HG03469 (cell line): ENCODE results near the gene LRRC7.
A peak's percentile ranks its signal among the peaks of the same experiment; 100 is the strongest.
"Not testable (repeated sequence)": the region's sequence is repeated elsewhere in the genome, so short reads cannot be mapped to it uniquely, and the experiment has no call there.

Source experiments
- ATAC-seq: cut with Tn5 transposase; IDR thresholded peaks from one replicate; pipeline ENCODE4 v1.9.1; 2021; ENCODE audit warnings: mild to moderate bottlenecking, moderate library complexity, moderate number of reproducible peaks; ENCODE audit not compliant: unreplicated experiment

LRRC7 gene

DNA sequence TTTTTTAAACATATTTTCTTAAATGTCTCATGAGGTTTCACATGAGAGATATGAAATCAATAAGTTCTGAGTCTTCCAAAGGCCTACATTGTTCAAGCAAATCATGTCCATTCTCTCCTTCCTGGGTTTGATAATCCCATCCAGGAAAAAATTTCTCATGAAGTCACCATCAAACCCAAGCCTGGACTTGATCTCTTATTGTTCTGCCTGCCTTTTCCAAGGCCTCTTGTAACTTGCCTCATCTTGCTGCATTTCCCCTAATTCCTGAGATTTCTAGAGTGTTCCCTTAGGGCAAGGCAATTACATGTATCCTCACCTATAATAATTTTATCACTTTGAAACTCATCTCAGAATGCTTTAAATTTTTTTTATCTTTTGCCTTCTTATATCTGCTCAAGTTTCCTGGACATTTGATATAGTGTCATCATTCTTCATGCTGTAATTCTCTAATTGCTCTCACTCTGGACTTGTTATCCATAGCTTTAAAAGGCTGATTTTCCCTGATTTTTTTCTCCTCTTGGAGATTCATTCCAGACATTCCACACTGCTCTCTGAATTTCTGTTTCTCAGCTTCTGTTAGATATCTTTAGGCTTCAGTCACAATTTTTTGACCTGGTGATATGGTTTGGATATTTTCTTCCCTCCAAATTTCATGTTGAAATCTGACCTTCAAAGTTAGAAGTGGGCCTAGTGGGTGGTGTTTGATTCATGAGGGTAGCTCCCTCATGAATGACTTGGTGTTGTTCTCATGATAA, 126.4 kb downstream of the LRRC7 start:
- no peak for ATAC-seq

DNA sequence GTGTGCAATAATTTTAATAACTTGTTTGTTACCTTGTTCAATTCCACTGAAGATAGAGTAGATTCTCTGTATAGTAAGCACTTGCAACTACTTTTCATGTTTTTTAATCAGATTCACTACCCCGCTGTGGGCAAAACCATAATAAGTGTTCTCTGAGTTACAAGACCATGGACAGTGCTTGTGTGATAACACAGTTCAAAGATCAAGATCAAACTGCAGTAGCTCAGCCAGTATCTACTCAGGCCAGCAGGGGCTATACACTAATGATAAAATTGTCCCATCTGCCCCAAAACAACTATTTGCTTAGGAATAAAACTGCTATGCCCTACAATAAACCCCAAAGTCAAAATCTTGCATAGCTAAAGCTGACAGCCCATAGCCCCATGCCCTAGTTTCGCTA, 129.6 kb downstream of the LRRC7 start:
- no peak for ATAC-seq

- ATAC-seq, result no peak
These were observed 133.0 kb downstream of the LRRC7 start for GRCh38 chr1:69700770-69701169.

- ATAC-seq, result no peak
These were observed 134.4 kb downstream of the LRRC7 start for GRCh38 chr1:69702085-69702484.

GRCh38 chr1:69706473-69706872, 138.8 kb downstream of the LRRC7 start:
- no peak for ATAC-seq

- ATAC-seq, result no peak
These were observed 139.4 kb downstream of the LRRC7 start for GRCh38 chr1:69707103-69707502.

GRCh38 chr1:69710484-69711189, 142.9 kb downstream of the LRRC7 start:
- ATAC-seq, result no peak

DNA sequence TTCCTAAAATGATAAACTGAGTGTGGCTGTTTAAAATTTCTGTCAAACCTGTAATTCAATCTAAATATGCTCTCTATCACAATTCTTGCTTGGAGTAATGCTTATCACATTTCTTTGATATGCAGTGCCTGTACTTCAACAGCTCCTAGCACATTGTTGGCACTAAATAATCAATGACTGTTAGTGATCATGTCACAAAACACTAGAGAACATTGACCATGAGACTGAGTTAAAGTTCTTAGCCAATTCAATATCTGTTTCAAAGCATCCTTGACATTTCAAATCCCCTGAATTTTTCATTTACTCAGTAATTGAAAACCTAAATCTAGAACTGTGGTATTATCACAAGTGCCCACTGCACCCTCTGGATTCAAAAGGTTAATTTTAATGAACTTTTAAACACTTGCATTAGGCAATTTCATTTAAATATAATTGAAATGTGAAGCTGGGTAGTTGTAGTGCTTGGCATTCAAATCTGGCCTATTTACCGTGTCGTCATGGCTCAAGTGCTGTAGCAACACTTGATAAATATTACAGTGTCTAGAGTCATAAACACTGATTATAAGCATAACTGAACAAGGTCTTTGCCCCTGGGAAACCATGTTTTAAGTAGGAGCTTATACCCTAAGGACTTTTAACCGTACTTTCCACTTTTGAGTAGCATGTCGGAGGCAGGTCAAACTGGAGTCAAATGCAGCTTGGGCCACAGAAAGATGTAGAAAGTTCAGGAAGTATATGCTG, 143.6 kb downstream of the LRRC7 start:
- no peak for ATAC-seq

GRCh38 chr1:69717834-69718233, 150.1 kb downstream of the LRRC7 start:
- ATAC-seq, result not testable (repeated sequence)

DNA sequence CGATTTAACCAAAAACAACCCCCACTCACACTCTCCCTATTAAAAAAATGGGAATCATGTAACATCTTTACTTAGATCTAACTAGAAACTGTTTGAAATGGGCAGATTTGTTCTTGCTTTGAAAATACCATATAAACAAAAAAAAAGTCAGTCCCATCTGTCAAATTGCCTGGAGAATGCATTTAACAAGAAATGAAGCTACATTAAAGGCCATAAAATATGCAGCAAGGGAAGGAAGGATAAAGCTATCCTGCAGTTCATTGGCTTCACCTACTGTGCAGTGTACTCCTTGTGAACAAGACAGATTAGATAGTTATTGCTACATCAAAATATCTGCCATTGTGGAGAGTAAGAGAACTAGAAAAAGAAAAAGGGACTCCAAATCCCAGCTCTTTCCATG, 160.5 kb downstream of the LRRC7 start:
- ATAC-seq, result no peak

DNA sequence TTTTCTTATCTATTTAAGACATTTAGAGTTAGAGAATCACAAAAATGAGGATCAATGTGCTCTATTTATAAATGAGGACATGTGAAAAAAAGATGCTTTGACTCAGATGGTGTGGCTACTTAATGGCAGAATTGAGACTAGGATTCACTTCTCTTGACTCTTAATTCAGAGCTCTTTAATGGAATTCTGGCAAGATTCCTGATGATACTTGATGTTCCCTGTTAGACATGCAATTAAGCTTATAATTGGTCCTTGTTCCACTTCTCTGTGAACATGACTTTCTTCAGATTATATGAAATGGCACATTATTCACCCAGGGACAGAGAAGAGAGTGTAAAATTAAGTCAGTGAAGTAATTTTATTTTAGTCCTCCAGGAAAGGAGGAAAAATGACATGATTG, 165.3 kb downstream of the LRRC7 start:
- ATAC-seq, result no peak

DNA sequence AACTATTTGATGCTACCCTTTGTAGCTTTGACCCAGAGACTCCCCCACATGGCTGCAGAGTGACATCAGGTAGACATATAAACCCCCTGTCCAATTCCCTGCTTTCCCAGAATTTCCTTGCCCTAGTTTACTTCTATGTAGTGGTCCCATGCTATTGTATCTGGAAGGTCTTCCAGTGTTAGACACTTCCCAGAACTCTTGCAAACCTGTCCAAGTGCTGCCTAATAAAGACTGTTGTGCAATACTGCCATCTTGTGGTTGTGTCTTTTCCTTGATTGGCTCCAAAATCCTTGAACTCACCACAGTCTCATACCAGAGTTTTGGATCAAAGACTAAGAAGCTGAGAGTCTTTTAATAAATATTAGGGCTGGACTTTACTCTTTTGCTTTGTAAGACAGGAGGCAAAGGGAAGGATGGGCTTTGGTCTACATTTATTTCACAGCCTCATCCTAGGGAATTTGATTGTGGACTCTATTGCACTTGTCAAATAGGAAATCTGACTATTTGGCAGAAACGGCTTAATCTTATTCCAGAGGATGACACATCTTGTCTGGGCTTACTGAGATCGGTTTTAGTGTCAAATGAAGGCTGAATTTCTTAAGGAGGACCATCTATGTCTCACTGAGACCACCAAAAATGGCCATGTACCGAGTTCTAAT, 169.9 kb downstream of the LRRC7 start:
- ATAC-seq, result peak; percentile 71

GRCh38 chr1:69738458-69739250, 170.9 kb downstream of the LRRC7 start:
- ATAC-seq, result no peak

DNA sequence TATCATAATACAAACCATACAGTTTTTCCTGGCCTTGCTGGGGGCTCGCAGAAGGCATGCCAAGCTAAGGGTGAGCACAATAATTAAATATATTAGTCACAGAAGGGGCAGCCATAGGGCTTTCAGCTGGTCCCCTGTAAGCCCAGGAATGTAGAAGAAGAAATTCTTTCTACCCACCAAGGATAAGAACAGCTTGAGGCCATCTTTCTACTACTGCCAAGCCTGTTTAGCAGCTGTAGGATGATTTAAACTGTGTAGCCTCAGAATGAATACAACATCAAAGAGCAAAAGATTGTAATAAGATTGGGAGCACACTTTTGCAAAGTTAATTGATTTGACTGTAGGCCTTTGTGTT, 171.5 kb downstream of the LRRC7 start:
- no peak for ATAC-seq

DNA sequence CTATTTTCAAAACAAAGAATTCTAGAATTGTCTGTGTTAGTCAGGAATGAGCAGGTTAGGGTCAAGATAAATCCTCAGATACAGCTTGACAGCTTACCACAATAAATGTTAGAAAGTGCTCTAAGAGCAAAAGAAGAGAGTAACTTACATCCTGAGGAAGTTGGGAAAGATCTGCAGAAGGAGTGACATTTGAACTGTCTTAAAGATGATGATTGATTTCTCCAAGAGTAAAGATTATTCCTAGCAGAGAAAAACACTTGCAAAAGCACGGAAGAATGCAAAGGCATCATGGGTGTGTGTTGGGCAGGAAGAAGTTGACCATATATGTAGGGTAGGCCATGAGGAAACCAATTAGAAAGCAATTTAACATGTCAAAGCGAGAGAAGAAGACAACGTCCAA, 175.4 kb downstream of the LRRC7 start:
- ATAC-seq, result no peak

DNA sequence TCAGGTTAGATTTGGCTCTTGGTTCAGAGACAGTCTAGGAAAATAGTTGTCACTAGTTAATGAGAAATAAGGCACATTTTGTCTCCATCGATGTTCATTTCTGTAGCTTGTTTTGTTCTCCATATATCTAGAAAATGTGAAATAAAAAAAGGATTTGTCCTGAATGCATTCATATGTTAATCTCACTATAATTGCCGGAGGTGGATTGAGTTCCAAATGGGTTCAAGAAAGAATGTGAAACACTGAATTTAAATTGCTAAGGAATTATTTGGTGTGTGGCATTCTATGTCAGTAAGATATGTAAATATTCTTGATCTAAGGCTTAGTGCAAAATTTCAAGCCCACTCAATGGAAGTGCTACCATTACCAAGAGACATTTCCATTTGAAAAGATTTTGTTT, 176.7 kb downstream of the LRRC7 start:
- ATAC-seq, result no peak

GRCh38 chr1:69747207-69747606, 179.5 kb downstream of the LRRC7 start:
- ATAC-seq, result no peak

GRCh38 chr1:69750638-69751037, 182.9 kb downstream of the LRRC7 start:
- ATAC-seq, result no peak

DNA sequence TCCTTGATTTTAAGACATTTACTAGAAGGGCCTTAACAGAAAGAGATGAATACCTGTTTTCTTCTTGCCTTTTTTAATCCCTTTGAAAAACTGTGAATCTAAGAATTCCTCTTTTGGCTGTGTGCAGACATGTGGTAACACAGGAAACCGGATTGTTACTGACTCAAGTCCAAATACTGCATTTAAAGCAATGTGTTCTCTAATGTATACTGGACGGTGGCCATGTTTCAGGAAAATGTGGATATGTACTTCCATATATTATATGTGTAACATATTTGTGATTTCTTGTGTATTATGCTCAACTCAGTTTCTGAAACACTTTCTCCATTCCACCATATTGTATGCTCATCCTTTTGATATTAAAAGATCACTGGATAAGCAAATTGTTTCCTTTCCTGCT, 185.1 kb downstream of the LRRC7 start:
- no peak for ATAC-seq

DNA sequence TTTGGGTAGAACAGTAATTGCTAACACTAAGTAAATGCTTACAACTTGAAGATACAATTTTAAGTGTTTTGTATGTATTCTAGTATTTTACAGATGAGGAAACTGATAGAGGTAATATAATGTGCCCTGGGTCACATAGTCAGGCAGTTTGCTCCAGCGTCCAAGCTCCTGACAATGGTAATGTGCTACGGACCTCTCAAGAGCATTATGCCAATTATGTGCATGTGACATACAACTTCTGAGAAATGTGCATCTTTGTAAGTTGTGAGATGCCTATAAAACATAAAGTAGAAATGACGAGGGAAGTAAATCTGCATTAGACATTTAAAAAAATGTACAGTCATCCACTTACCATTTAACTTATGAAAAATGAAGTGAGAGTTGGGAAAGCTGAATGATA, 186.8 kb downstream of the LRRC7 start:
- ATAC-seq, result no peak

GRCh38 chr1:69755647-69756046, 187.9 kb downstream of the LRRC7 start:
- no peak for ATAC-seq
